GM12801 (cell line): ENCODE results near the gene LCN6.

Source experiments
- CTCF ChIP-seq: IDR thresholded peaks from one replicate; pipeline ENCODE4 v1.5.1; 2011; ENCODE audit warnings: control low read depth; ENCODE audit not compliant: insufficient read length; ENCODE audit errors: extremely low read depth

Gene LCN6

DNA sequence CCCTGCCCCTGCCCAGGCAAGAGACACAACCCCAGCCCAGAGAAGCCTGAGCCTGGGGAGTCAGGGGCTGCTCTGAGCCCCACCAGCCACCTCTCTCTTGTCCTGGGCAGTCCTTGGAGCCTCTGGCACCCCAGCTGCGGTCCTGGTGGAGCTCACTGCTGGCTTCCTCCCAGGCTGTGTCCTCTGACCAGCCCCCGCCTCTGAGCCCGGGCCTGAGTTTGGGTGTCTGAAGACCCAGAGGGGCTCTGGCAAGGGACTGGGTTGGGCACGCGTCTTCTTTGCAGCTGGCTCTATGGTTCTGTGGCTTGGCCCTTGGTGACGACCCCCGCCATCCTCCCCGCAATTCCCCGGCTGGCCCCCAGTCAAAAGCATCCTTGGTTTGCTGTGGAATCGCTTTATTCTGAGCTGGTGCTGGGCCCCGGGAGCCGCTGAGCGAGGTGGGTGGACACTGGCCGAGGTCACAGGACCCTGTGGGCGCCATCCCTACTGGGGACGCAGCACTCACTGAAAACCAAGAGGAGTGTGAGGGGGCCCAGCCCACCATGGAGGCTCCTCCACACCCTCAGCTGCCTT, 4.6 kb downstream of the LCN6 start:
- no peak for TF ChIP-seq CTCF

- no peak for TF ChIP-seq CTCF
Observed at GRCh38 chr9:136742591-136743391, 5.5 kb downstream of the LCN6 start, which contains the start of gene LCN10. Gene LCN10, minus strand, starts transcription at chr9:136742940. Its CDS starts 37 bp downstream, at chr9:136742903.

GRCh38 chr9:136741883-136742571, 6.3 kb downstream of the LCN6 start:
- no peak for TF ChIP-seq CTCF

GRCh38 chr9:136740971-136741882, 7.1 kb downstream of the LCN6 start:
- no peak for TF ChIP-seq CTCF

- no peak for TF ChIP-seq CTCF
Observed at GRCh38 chr9:136740491-136740890, 7.8 kb downstream of the LCN6 start.

DNA sequence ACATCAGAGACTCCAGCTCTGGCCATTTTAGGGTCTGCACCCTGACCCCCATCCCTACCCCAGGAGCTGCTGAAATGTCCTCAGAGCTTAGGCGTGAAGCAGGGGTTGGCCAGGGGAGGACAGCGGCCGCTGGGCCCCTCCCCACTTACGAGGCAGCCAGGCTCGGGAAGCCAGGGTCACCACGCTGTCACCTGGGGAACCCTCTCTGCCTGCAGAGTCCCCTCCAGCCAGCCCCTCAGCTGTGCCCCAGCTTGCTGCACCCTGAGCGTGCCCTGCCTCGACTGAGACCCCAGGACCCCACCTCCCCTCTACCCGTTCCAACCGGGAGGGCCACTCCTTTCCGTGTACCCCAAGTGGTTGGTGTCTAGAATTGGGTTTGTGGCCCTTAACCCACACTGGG, 8.3 kb downstream of the LCN6 start:
- TF ChIP-seq CTCF: no peak

- TF ChIP-seq CTCF: no peak
Observed at GRCh38 chr9:136739509-136739908, 8.8 kb downstream of the LCN6 start.
